ENCODE measurements around the gene RASSF3.

- TF ChIP-seq, protein P1, sequence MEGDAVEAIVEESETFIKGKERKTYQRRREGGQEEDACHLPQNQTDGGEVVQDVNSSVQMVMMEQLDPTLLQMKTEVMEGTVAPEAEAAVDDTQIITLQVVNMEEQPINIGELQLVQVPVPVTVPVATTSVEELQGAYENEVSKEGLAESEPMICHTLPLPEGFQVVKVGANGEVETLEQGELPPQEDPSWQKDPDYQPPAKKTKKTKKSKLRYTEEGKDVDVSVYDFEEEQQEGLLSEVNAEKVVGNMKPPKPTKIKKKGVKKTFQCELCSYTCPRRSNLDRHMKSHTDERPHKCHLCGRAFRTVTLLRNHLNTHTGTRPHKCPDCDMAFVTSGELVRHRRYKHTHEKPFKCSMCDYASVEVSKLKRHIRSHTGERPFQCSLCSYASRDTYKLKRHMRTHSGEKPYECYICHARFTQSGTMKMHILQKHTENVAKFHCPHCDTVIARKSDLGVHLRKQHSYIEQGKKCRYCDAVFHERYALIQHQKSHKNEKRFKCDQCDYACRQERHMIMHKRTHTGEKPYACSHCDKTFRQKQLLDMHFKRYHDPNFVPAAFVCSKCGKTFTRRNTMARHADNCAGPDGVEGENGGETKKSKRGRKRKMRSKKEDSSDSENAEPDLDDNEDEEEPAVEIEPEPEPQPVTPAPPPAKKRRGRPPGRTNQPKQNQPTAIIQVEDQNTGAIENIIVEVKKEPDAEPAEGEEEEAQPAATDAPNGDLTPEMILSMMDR (IDR thresholded peaks at IDR 0.05): no peak
- TF ChIP-seq POLR2AphosphoS5 (IDR thresholded peaks at IDR 0.05; ENCODE audit: low read depth, low read length) (no peak), SIN3A (IDR thresholded peaks at IDR 0.05; ENCODE audit: borderline replicate concordance, insufficient read depth, low read depth, low read length) (no peak)
- TF ChIP-seq, protein P2, sequence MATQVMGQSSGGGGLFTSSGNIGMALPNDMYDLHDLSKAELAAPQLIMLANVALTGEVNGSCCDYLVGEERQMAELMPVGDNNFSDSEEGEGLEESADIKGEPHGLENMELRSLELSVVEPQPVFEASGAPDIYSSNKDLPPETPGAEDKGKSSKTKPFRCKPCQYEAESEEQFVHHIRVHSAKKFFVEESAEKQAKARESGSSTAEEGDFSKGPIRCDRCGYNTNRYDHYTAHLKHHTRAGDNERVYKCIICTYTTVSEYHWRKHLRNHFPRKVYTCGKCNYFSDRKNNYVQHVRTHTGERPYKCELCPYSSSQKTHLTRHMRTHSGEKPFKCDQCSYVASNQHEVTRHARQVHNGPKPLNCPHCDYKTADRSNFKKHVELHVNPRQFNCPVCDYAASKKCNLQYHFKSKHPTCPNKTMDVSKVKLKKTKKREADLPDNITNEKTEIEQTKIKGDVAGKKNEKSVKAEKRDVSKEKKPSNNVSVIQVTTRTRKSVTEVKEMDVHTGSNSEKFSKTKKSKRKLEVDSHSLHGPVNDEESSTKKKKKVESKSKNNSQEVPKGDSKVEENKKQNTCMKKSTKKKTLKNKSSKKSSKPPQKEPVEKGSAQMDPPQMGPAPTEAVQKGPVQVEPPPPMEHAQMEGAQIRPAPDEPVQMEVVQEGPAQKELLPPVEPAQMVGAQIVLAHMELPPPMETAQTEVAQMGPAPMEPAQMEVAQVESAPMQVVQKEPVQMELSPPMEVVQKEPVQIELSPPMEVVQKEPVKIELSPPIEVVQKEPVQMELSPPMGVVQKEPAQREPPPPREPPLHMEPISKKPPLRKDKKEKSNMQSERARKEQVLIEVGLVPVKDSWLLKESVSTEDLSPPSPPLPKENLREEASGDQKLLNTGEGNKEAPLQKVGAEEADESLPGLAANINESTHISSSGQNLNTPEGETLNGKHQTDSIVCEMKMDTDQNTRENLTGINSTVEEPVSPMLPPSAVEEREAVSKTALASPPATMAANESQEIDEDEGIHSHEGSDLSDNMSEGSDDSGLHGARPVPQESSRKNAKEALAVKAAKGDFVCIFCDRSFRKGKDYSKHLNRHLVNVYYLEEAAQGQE (IDR thresholded peaks at IDR 0.05; ENCODE audit: insufficient read depth in 1 of 2, low read depth in 2 of 2, low read length in 1 of 2): no peak
Observed at GRCh38 chr12:64694130-64695040, 84.1 kb downstream of the RASSF3 start.

Data from Panc1 (cell line).